ENCODE results near the gene ARHGAP42.

The ARHGAP42 gene

DNA sequence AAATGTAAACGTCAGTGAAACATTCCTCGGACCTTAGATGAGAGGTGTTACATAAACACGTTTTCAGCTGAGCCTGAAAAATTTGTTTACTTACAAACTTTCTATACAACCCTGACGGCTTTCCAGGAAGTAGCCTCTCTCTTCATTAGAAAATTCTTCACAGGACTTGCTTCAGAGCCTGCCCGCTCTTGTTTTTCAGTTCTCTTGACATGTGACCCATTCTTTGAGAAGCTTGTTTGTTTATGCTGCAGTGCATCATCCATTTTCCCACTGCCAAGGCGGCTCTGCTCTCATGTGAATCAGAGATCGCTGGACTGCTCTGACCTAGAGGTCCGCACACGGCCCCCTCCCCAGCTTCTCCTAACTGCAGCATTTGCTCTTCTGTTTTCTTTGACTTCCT lies 47.9 kb upstream of the ARHGAP42 start:
- no peak for TF ChIP-seq OSR1 (CRISPR knock-in tag; IDR thresholded peaks at IDR 0.05)
- TF ChIP-seq CSRNP3 (CRISPR knock-in tag; IDR thresholded peaks at IDR 0.05): no peak
- no peak for TF ChIP-seq SNAI2 (CRISPR knock-in tag; IDR thresholded peaks at IDR 0.05)
- TF ChIP-seq TSHZ2 (CRISPR knock-in tag; IDR thresholded peaks at IDR 0.05): no peak
- no peak for TF ChIP-seq ZC3H10 (CRISPR knock-in tag; IDR thresholded peaks at IDR 0.05)
- no peak for TF ChIP-seq PPARA (CRISPR knock-in tag; IDR thresholded peaks at IDR 0.05; ENCODE audit: borderline replicate concordance)
- TF ChIP-seq ARNTL (CRISPR knock-in tag; IDR thresholded peaks at IDR 0.05; ENCODE audit: borderline replicate concordance, low read depth): no peak
- no peak for TF ChIP-seq TOX (CRISPR knock-in tag; IDR thresholded peaks at IDR 0.05; ENCODE audit: borderline replicate concordance)
- TF ChIP-seq ZNF70 (CRISPR knock-in tag; IDR thresholded peaks at IDR 0.05): no peak
- no peak for TF ChIP-seq ESRRG (CRISPR knock-in tag; IDR thresholded peaks at IDR 0.05)
- no peak for TF ChIP-seq POU6F1 (CRISPR knock-in tag; IDR thresholded peaks at IDR 0.05; ENCODE audit: borderline replicate concordance, low read depth)
- TF ChIP-seq RARB (CRISPR knock-in tag; IDR thresholded peaks at IDR 0.05): no peak
- no peak for TF ChIP-seq TCF4 (CRISPR knock-in tag; IDR thresholded peaks at IDR 0.05; ENCODE audit: borderline replicate concordance)
- no peak for TF ChIP-seq ISL1 (CRISPR knock-in tag; IDR thresholded peaks at IDR 0.05)
- no peak for ATAC-seq

- TF ChIP-seq BACH2 (CRISPR knock-in tag; IDR thresholded peaks at IDR 0.05; ENCODE audit: borderline replicate concordance): no peak
- TF ChIP-seq ZNF70 (CRISPR knock-in tag; IDR thresholded peaks at IDR 0.05): no peak
- no peak for ATAC-seq
Observed at GRCh38 chr11:100640071-100640470, 47.0 kb upstream of the ARHGAP42 start.

DNA sequence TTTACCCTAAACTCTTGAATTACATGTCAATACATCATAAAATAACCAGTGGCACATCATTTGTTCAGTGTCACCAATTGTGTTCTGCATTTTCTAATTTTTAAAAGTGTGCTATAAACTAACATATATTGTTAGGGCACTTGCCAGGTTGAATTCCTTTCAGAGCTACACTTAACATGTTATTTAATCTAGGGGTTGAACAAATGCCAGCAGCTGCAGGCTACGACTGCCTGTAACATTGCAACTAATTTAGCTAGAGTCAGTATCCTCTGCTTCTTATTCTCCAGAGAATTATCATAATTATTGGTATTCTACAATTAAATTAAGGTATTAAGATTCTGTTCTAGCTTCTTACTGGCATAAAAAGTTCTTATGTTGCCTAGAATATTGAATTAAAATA lies 46.4 kb upstream of the ARHGAP42 start:
- ATAC-seq: no peak
- TF ChIP-seq ZFP30 (CRISPR knock-in tag; IDR thresholded peaks at IDR 0.05): no peak
- no peak for TF ChIP-seq PATZ1 (CRISPR knock-in tag; IDR thresholded peaks at IDR 0.05; ENCODE audit: borderline replicate concordance)
- no peak for TF ChIP-seq ZFP3 (CRISPR knock-in tag; IDR thresholded peaks at IDR 0.05)

DNA sequence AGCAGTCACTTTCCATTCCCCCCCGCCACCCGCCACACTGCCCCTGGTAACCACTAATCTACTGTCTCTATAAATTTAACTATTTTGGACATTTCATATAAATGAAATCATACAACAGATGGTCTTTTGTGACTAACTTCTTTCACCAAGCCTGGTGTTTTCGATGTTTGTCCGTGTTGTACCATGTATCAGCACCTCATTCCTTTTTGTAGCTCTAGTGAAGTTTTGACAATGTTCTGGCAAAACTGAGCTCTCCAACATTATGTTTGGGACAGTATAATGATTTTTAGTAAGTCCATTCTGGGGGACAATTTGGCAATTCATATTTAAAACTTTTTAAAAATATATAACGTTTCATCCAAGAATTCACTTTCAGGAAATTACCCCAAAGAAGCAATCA lies 45.6 kb upstream of the ARHGAP42 start:
- ATAC-seq: no peak
- no peak for TF ChIP-seq ZFP3 (CRISPR knock-in tag; IDR thresholded peaks at IDR 0.05)
- TF ChIP-seq PPARA (CRISPR knock-in tag; IDR thresholded peaks at IDR 0.05; ENCODE audit: borderline replicate concordance): no peak
- TF ChIP-seq TOX (CRISPR knock-in tag; IDR thresholded peaks at IDR 0.05; ENCODE audit: borderline replicate concordance): no peak
- TF ChIP-seq SNAI2 (CRISPR knock-in tag; IDR thresholded peaks at IDR 0.05): no peak
- no peak for TF ChIP-seq ZFP30 (CRISPR knock-in tag; IDR thresholded peaks at IDR 0.05)
- no peak for TF ChIP-seq BACH2 (CRISPR knock-in tag; IDR thresholded peaks at IDR 0.05; ENCODE audit: borderline replicate concordance)
- no peak for TF ChIP-seq ISL1 (CRISPR knock-in tag; IDR thresholded peaks at IDR 0.05)
- TF ChIP-seq GLIS3 (CRISPR knock-in tag; IDR thresholded peaks at IDR 0.05): no peak
- TF ChIP-seq OSR1 (CRISPR knock-in tag; IDR thresholded peaks at IDR 0.05): no peak
- no peak for TF ChIP-seq ZC3H10 (CRISPR knock-in tag; IDR thresholded peaks at IDR 0.05)
- no peak for TF ChIP-seq POU6F1 (CRISPR knock-in tag; IDR thresholded peaks at IDR 0.05; ENCODE audit: borderline replicate concordance, low read depth)
- no peak for TF ChIP-seq TSHZ2 (CRISPR knock-in tag; IDR thresholded peaks at IDR 0.05)
- no peak for TF ChIP-seq CSRNP3 (CRISPR knock-in tag; IDR thresholded peaks at IDR 0.05)
